GM08714 (cell line): ENCODE measurements around the gene PSMB5.

Experiments
- H3K4me3 ChIP-seq: fragments of 200-500 bp; sonication (Bioruptor generic); 2 replicates; pipeline ENCODE4 v1.5.1; 2014; ENCODE audit warnings: mild to moderate bottlenecking, low read length, inconsistent platforms
- ZNF274 ChIP-seq: IDR thresholded peaks from 2 replicates; pipeline ENCODE4 v1.6.1; 2012; ENCODE audit warnings: mild to moderate bottlenecking, low read depth, low read length

The PSMB5 gene

GRCh38 chr14:23055621-23056144 is 21.0 kb upstream of the PSMB5 start:
- no peak overlapping the region for H3K4me3 ChIP-seq
- no peak for TF ChIP-seq ZNF274

GRCh38 chr14:23055147-23055550 is 20.4 kb upstream of the PSMB5 start:
- no peak for TF ChIP-seq ZNF274

GRCh38 chr14:23054000-23054811 is 19.5 kb upstream of the PSMB5 start:
- TF ChIP-seq ZNF274 = no peak
- H3K4me3 ChIP-seq = no peak overlapping the region

More at GRCh38 chr14:23055147-23055550, 20.4 kb upstream of the PSMB5 start:
- H3K4me3 ChIP-seq = no peak overlapping the region

- H3K4me3 ChIP-seq = no peak overlapping the region
- TF ChIP-seq ZNF274 = no peak
These were observed 18.7 kb upstream of the PSMB5 start for GRCh38 chr14:23053426-23053825.

GRCh38 chr14:23052671-23053070 is 18.0 kb upstream of the PSMB5 start:
- TF ChIP-seq ZNF274 = no peak
- no peak overlapping the region for H3K4me3 ChIP-seq

- TF ChIP-seq ZNF274 = no peak
- no peak overlapping the region for H3K4me3 ChIP-seq
These were observed 17.5 kb upstream of the PSMB5 start for GRCh38 chr14:23052182-23052623.

- H3K4me3 ChIP-seq = no peak overlapping the region
- no peak for TF ChIP-seq ZNF274
These were observed 16.7 kb upstream of the PSMB5 start for GRCh38 chr14:23051141-23052057.

GRCh38 chr14:23049011-23049410 is 14.3 kb upstream of the PSMB5 start:
- no peak for TF ChIP-seq ZNF274
- no peak overlapping the region for H3K4me3 ChIP-seq

- H3K4me3 ChIP-seq = no peak overlapping the region
- TF ChIP-seq ZNF274 = no peak
These were observed 13.3 kb upstream of the PSMB5 start for GRCh38 chr14:23047751-23048693.

GRCh38 chr14:23047034-23047634 is 12.4 kb upstream of the PSMB5 start:
- TF ChIP-seq ZNF274 = no peak

GRCh38 chr14:23045419-23046357 is 11.0 kb upstream of the PSMB5 start:
- H3K4me3 ChIP-seq = no peak overlapping the region
- no peak for TF ChIP-seq ZNF274

More at GRCh38 chr14:23047034-23047634, 12.4 kb upstream of the PSMB5 start:
- H3K4me3 ChIP-seq = no peak overlapping the region

- no peak for TF ChIP-seq ZNF274
- no peak overlapping the region for H3K4me3 ChIP-seq
These were observed 10.1 kb upstream of the PSMB5 start for GRCh38 chr14:23044840-23045239.
